Ascending aorta (tissue), 2 donors: ENCODE measurements around the gene EEF2. TPM values are rescaled to one million over a fixed set of nuclear protein-coding genes. Genes with fewer than 3 reads are reported as not detected.
"Not testable (repeated sequence)": the region's sequence is repeated elsewhere in the genome, so short reads cannot be mapped to it uniquely, and the experiment has no call there.

ENCODE experiments used
- DNase-seq, 2 donors: peaks; one replicate each; pipeline ENCODE4 v3.0.0-alpha.2; 2019; ENCODE audit warnings: low spot score in 2 of 2
- H3K27ac ChIP-seq, 2 donors: fragments of 200-600 bp; sonication (generic); one replicate each; pipeline ENCODE4 v1.5.1; 2016 to 2017; ENCODE audit warnings: mild to moderate bottlenecking in 1 of 2
- H3K27me3 ChIP-seq: fragments of 200-600 bp; sonication (generic); one replicate; pipeline ENCODE4 v1.5.1; 2017
- H3K36me3 ChIP-seq, 2 donors: fragments of 200-600 bp; sonication (generic); one replicate each; pipeline ENCODE4 v1.5.1; 2016
- H3K4me1 ChIP-seq, 2 donors: fragments of 200-600 bp; sonication (generic); one replicate each; pipeline ENCODE4 v1.5.1; 2016 to 2017; ENCODE audit warnings: mild to moderate bottlenecking in 1 of 2
- H3K4me3 ChIP-seq, 2 donors: fragments of 200-600 bp; sonication (generic); one replicate each; pipeline ENCODE4 v1.5.1; 2016 to 2017; ENCODE audit warnings: mild to moderate bottlenecking in 1 of 2
- H3K9me3 ChIP-seq, 2 donors: fragments of 200-600 bp; sonication (generic); one replicate each; pipeline ENCODE4 v1.5.1; 2016
- intact Hi-C: fragments of 100-400 bp; cut with DNase I; formaldehyde crosslinking; loops from one replicate; pipeline ENCODE4 v1.15.1; 2023
- total RNA-seq: library from RNA; depleted of rRNA; stranded (reverse); fragments of >200 nt; gene quantifications from one replicate; pipeline ENCODE4 v1.1.0, GENCODE V29; 2016
- TF ChIP-seq, protein P1 (sequence below), 3 experiments: fragments of 200-600 bp in 2 of 3; fragments of 450-650 bp in 1 of 3; sonication (generic) in 2 of 3; IDR thresholded peaks; one replicate each; pipeline ENCODE4 v1.5.1; 2016 to 2019; ENCODE audit warnings: antibody characterized with exemption in 3 of 3, mild to moderate bottlenecking in 1 of 3, moderate library complexity in 1 of 3

EEF2 gene
- total RNA-seq, 1 donor from 2014 or later: 1,544 TPM

DNA sequence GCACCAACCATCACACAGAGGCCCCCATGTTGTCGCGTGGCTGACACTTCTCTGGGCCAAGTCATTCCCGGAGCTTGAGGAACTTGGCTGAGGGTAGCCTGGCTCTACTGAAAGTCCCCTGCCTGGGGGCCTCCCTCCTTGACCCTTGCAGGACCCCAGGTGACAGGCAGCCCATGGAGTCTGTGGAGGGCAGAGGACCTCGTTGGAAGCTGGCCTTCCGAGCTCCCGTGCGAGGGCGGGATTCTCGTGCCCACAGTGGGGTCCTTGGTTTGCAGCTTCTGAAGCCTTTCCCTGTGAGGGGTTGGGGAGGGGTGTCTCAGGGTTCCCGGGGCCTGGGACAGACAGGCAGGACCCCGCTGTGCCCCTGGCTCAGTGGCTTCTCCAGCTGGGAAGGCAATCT, 36.0 kb downstream of the EEF2 start:
- H3K27ac ChIP-seq: no peak overlapping the region

DNA sequence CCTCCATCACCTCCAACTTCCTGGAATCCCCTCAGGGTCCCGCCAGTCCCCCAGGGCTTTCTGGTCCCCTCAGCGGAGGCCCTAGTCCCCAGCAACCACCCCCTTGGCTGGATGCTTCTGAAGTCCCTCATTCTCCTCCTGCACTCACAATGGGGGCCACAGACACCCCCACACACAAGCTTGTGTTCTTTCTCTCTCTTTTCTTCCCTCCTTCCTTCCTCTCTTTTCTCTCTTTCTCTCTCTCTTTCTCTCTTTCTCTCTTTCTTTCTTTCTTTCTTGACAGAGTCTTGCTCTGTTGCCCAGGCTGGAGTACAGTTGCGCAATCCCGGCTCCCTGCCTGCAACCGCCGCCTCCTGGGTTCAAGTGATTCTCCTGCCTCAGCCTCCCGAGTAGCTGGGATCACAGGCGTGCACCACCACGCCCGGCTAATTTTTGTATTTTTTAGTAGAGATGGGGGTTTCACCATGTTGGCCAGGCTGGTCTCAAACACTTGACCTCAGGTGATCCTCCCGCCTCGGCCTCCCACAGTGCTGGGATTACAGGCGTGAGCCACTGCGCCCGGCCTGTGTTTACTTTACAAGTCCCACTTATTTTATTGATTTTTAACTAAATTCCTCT, 37.8 kb downstream of the EEF2 start:
- intact Hi-C loops, H3K27me3 ChIP-seq, H3K36me3 ChIP-seq, DNase-seq, H3K27ac ChIP-seq, H3K9me3 ChIP-seq, H3K4me3 ChIP-seq: not testable (repeated sequence)
- peaks cover 5 to 15% of the 10 kb centered on the region in 2 donors for H3K4me1 ChIP-seq

More for the DNA sequence above, 36.0 kb downstream of the EEF2 start:
- H3K9me3 ChIP-seq: no peaks in the 10 kb centered on the region
- H3K4me3 ChIP-seq: no peak overlapping the region
- DNase-seq: no peak
- intact Hi-C loops: no loop called here
- no peaks in the 10 kb centered on the region for H3K36me3 ChIP-seq
- H3K4me1 ChIP-seq: peaks cover 5 to 15% of the 10 kb centered on the region in 2 donors
- no peaks in the 10 kb centered on the region for H3K27me3 ChIP-seq
- TF ChIP-seq, protein P1, sequence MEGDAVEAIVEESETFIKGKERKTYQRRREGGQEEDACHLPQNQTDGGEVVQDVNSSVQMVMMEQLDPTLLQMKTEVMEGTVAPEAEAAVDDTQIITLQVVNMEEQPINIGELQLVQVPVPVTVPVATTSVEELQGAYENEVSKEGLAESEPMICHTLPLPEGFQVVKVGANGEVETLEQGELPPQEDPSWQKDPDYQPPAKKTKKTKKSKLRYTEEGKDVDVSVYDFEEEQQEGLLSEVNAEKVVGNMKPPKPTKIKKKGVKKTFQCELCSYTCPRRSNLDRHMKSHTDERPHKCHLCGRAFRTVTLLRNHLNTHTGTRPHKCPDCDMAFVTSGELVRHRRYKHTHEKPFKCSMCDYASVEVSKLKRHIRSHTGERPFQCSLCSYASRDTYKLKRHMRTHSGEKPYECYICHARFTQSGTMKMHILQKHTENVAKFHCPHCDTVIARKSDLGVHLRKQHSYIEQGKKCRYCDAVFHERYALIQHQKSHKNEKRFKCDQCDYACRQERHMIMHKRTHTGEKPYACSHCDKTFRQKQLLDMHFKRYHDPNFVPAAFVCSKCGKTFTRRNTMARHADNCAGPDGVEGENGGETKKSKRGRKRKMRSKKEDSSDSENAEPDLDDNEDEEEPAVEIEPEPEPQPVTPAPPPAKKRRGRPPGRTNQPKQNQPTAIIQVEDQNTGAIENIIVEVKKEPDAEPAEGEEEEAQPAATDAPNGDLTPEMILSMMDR (IDR thresholded peaks at IDR 0.05): no peak

DNA sequence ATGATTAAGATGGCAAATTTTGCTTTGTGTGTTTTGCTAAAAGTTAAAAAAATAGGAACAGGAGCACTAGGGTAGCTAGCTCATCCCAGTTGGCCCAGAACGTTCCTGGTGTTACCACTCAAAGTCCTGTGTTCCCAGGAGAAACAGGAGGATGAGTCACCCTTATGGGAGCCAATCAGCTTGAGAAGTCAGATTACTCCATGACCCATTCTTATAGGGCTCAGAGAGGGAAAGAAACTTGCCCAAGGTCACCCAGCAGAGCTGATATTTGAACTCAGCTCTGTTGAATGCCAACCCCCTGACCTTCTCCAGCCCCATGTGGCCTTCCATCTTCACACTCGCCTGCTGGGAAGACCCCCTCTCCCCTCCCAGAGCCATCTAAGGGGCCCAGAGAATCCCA, 39.4 kb downstream of the EEF2 start:
- Histone ChIP-seq H3K36me3 (no peaks in the 10 kb centered on the region), H3K9me3 (no peaks in the 10 kb centered on the region), H3K4me1 (peaks cover 0 to 6% of the 10 kb centered on the region in 2 donors), H3K27me3 (no peaks in the 10 kb centered on the region), H3K27ac (no peak overlapping the region), H3K4me3 (no peak overlapping the region)
- TF ChIP-seq, protein P1 (IDR thresholded peaks at IDR 0.05): no peak
- intact Hi-C loops: no loop called here
- DNase-seq: no peak

DNA sequence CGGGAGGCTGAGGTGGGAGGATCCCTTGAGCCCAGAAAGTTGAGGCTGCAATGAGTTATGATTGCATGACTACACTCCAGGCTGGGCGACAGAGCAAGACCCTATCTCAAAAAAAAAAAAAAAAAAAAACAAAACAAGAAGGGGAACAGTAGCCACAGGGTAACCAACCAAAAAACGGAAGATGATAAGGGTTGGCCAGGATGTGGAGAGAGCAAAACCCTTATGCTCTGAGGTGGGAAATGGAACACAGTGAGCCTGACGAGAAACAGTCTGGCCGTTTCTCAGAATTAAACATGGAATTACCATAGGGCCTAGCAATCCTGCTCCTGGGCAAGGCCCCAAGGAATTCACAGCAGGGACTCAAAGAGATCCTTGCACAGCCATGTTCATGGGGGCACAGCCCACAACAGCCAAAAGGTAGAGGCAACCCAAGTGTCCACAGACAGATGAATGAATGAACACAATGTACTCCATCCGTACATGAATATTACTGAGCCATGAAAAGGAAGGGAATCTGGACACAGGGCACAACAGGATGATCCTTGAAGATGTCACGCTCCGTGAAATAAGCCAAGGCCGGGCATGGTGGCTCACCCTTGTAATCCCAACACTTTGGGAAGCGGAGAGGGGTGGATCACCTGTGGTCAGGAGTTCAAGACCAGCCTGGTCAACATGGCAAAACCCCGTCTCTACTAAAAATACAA, 41.1 kb downstream of the EEF2 start:
- H3K27me3 ChIP-seq: no peaks in the 10 kb centered on the region
- H3K9me3 ChIP-seq: no peaks in the 10 kb centered on the region
- H3K4me3 ChIP-seq: no peak overlapping the region
- DNase-seq: no peak
- intact Hi-C loops: no loop called here
- no peaks in the 10 kb centered on the region for H3K4me1 ChIP-seq
- H3K36me3 ChIP-seq: no peaks in the 10 kb centered on the region
- TF ChIP-seq, protein P1 (IDR thresholded peaks at IDR 0.05): no peak
- H3K27ac ChIP-seq: no peak overlapping the region

DNA sequence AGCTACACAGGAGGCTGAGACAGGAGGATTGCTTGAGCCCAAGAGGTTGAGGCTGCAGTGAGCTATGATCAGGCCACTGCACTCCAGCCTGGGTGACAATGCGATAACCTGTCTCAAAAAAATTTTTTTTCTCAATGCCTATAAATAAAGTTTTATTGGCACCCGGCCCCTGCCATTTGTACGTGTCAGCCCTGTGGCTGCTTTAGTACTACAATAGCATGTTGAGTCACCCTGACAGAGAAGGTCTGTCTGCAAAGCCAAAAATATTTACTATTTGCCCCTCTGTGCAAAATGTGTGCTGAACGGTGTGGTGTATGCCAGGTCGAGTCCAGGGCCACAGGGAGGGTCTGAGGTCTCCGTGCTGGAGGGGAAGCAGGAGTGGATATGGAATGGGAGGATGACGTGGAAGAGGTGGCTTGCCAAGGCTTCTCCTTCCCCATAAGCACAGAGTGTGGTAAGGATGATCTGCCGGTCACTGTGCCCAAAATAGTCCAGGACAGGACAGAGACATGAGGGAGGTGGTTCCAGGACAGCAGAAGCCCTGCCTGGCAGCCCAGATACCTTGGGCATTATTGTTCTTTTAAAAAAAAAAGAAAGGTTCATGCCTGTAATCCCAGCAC, 42.4 kb downstream of the EEF2 start:
- Histone ChIP-seq H3K4me3 (no peak overlapping the region), H3K27ac (no peak overlapping the region), H3K4me1 (no peaks in the 10 kb centered on the region), H3K27me3 (no peaks in the 10 kb centered on the region), H3K9me3 (no peaks in the 10 kb centered on the region), H3K36me3 (no peaks in the 10 kb centered on the region)
- TF ChIP-seq, protein P1 (IDR thresholded peaks at IDR 0.05): no peak
- intact Hi-C loops: no loop called here
- no peak for DNase-seq

DNA sequence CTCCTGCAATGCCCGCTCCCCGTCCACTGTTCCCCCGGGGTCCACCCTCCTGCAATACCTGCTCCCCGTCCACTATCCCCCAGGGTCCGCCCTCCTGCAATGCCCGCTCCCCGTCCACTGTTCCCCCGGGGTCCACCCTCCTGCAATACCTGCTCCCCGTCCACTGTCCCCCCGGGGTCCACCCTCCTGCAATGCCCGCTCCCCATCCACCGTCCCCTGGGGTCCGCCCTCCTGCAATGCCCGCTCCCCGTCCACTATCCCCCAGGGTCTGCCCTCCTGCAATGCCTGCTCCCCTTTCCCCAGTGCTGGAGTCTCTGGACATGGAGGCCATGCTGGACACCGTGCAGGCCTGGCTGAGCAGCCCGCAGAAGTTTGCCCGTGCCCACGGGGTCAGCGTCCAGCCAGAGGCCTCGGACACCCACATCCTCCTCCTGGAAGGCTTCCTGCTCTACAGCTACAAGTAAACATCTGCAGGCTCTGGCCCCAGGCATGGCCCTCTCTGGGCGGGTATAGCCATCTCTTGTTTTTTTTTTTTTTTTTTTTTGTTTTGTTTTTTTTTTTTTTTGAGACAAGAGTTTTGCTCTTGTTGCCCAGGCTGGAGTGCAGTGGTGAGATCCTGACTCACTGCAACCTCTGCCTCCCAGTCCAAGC, 46.8 kb downstream of the EEF2 start:
- intact Hi-C loops, H3K27ac ChIP-seq, DNase-seq, H3K36me3 ChIP-seq, H3K4me3 ChIP-seq, H3K9me3 ChIP-seq, H3K27me3 ChIP-seq, H3K4me1 ChIP-seq: not testable (repeated sequence)
